ENCODE results near the gene SLC7A4.

GRCh38 chr22:21034989-21035388 is 2.6 kb upstream of the SLC7A4 start:
- TF ChIP-seq FOXM1 (IDR thresholded peaks at IDR 0.05; ENCODE audit: low read depth) (no peak), EZH2phosphoT487 (IDR thresholded peaks at IDR 0.05; ENCODE audit: borderline replicate concordance, low read depth) (no peak), NFIC (IDR thresholded peaks at IDR 0.05; ENCODE audit: borderline replicate concordance) (no peak), SIN3A (IDR thresholded peaks at IDR 0.05; ENCODE audit: borderline replicate concordance, low read depth, low read length) (no peak), YY1 (IDR thresholded peaks at IDR 0.05; ENCODE audit: low read depth) (no peak), REST (IDR thresholded peaks at IDR 0.05; ENCODE audit: low read depth, low read length) (no peak), RCOR1 (IDR thresholded peaks at IDR 0.05; ENCODE audit: low read length) (no peak), POLR2AphosphoS5 (IDR thresholded peaks at IDR 0.05; ENCODE audit: low read depth, low read length) (no peak), MXI1 (IDR thresholded peaks at IDR 0.05; ENCODE audit: low read depth, low read length) (no peak)
- TF ChIP-seq, protein P1, sequence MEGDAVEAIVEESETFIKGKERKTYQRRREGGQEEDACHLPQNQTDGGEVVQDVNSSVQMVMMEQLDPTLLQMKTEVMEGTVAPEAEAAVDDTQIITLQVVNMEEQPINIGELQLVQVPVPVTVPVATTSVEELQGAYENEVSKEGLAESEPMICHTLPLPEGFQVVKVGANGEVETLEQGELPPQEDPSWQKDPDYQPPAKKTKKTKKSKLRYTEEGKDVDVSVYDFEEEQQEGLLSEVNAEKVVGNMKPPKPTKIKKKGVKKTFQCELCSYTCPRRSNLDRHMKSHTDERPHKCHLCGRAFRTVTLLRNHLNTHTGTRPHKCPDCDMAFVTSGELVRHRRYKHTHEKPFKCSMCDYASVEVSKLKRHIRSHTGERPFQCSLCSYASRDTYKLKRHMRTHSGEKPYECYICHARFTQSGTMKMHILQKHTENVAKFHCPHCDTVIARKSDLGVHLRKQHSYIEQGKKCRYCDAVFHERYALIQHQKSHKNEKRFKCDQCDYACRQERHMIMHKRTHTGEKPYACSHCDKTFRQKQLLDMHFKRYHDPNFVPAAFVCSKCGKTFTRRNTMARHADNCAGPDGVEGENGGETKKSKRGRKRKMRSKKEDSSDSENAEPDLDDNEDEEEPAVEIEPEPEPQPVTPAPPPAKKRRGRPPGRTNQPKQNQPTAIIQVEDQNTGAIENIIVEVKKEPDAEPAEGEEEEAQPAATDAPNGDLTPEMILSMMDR (IDR thresholded peaks at IDR 0.05), result no peak
- TF ChIP-seq, protein P2, sequence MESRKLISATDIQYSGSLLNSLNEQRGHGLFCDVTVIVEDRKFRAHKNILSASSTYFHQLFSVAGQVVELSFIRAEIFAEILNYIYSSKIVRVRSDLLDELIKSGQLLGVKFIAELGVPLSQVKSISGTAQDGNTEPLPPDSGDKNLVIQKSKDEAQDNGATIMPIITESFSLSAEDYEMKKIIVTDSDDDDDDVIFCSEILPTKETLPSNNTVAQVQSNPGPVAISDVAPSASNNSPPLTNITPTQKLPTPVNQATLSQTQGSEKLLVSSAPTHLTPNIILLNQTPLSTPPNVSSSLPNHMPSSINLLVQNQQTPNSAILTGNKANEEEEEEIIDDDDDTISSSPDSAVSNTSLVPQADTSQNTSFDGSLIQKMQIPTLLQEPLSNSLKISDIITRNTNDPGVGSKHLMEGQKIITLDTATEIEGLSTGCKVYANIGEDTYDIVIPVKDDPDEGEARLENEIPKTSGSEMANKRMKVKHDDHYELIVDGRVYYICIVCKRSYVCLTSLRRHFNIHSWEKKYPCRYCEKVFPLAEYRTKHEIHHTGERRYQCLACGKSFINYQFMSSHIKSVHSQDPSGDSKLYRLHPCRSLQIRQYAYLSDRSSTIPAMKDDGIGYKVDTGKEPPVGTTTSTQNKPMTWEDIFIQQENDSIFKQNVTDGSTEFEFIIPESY (IDR thresholded peaks at IDR 0.05; ENCODE audit: borderline replicate concordance, low read depth), result no peak

Data from SK-N-SH (cell line).